ENCODE measurements around the gene UCHL5. TPM values are rescaled to one million over a fixed set of nuclear protein-coding genes. Genes with fewer than 3 reads are reported as not detected.
A peak's percentile ranks its signal among the peaks of the same experiment; 100 is the strongest.

Gene UCHL5
- total and polyA plus RNA-seq, 2 experiments from 2014 or later, result 42.5 to 67.1 TPM

DNA sequence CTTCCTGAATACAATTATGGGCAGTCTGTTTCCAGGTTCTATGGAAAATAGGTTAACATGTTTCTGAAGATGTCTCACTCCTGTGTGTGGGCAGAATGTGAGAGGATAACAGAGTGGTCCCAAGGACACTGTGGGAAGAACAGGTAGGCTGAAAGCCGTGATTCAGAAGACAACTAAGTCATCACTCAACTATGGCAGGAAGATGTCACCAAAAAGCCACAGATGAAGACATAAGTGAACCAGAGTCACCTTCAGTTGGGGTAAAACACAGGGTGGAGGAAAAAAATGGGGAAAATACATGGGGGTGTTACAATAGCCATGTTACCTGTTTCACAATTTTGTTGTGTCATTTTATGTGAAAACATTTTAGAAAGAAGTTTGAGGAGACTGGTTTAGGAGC, 75.1 kb downstream of the UCHL5 start (continued):
- TF ChIP-seq, protein P1, sequence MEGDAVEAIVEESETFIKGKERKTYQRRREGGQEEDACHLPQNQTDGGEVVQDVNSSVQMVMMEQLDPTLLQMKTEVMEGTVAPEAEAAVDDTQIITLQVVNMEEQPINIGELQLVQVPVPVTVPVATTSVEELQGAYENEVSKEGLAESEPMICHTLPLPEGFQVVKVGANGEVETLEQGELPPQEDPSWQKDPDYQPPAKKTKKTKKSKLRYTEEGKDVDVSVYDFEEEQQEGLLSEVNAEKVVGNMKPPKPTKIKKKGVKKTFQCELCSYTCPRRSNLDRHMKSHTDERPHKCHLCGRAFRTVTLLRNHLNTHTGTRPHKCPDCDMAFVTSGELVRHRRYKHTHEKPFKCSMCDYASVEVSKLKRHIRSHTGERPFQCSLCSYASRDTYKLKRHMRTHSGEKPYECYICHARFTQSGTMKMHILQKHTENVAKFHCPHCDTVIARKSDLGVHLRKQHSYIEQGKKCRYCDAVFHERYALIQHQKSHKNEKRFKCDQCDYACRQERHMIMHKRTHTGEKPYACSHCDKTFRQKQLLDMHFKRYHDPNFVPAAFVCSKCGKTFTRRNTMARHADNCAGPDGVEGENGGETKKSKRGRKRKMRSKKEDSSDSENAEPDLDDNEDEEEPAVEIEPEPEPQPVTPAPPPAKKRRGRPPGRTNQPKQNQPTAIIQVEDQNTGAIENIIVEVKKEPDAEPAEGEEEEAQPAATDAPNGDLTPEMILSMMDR (conservative IDR thresholded peaks at IDR 0.05; ENCODE audit: low read depth in 2 of 2), result no peak
- TF ChIP-seq EZH2phosphoT487 (IDR thresholded peaks at IDR 0.05; ENCODE audit: unreplicated experiment), result no peak
- TF ChIP-seq EZH2 (IDR thresholded peaks at IDR 0.05; ENCODE audit: low read depth, unreplicated experiment), result no peak

DNA sequence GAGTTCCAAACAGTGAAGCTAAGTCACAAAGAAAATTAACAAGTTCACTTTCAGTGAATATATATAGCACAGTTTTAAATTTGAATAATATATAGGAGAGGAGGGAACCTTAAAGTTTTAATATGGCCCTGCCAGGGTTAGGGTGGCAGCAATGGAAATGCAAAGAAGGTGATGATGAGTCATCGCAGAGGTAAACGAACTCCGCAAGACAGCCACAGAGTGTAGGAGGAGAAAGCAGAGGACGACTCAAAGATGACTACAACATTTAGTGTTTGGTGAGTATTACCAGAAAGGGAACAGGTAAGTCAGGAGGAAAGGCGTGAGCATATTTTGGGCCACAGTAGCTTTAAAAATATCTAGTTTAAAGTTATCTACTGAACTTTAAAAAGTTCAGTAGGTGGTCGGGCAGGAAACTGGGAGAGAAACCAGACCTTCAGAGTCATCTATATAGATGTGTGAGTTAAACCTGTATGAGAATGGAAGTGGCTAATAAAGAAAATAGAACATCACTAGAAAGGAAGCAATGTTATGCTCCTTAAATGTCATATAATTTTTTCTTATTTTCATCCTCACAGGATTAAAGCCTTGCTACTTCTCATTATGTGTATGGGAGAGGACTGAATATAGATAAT, 75.7 kb downstream of the UCHL5 start:
- DNase-seq (ENCODE audit: low spot score), result no peak
- Histone ChIP-seq H3K4me1 (ENCODE audit: insufficient read depth) (peaks cover 3% of the 10 kb centered on the region; the same call in 1 of the 2 replicates), H3K27ac (ENCODE audit: low read depth) (no peak overlapping the region), H3F3A (replicated peaks; ENCODE audit: low read depth) (no peaks in the 10 kb centered on the region), H3K9me2 (ENCODE audit: insufficient read depth) (no peaks in the 10 kb centered on the region), H3K27me3 (ENCODE audit: insufficient read depth) (no peaks in the 10 kb centered on the region), H3K36me3 (ENCODE audit: insufficient read depth) (no peaks in the 10 kb centered on the region; the same call in 1 of the 2 replicates), H3K4me3 (no peak overlapping the region), H2AFZ (no peak overlapping the region), H3K4me2 (no peak overlapping the region), H4K20me1 (replicated peaks; ENCODE audit: insufficient read depth) (no peaks in the 10 kb centered on the region), H3K79me2 (replicated peaks; ENCODE audit: insufficient read depth) (no peaks in the 10 kb centered on the region)
- no peak overlapping the region for H3K4me3 Mint-ChIP-seq
- H3K9me3 Mint-ChIP-seq, result peaks cover 21% of the 10 kb centered on the region
- peak; percentile 49; the same call in 2 of the 3 replicates for ATAC-seq
- peaks cover 9% of the 10 kb centered on the region for H3K27me3 Mint-ChIP-seq (ENCODE audit: insufficient read depth, low read depth, poor library complexity)
- peaks cover 12% of the 10 kb centered on the region for H3K4me1 Mint-ChIP-seq
- peaks cover 20% of the 10 kb centered on the region for H3K36me3 Mint-ChIP-seq (ENCODE audit: low read depth)
- H3K27ac Mint-ChIP-seq, result peak overlapping the region; percentile 81; the same call in 1 of the 2 replicates
- TF ChIP-seq STAT1 (IDR thresholded peaks at IDR 0.05; ENCODE audit: unreplicated experiment) (no peak), POLR2AphosphoS5 (IDR thresholded peaks at IDR 0.05; ENCODE audit: low read depth) (no peak), ZNF114 (CRISPR knock-in tag; IDR thresholded peaks at IDR 0.05) (no peak), JUNB (IDR thresholded peaks at IDR 0.05; ENCODE audit: unreplicated experiment) (no peak)
- TF ChIP-seq, protein P2, sequence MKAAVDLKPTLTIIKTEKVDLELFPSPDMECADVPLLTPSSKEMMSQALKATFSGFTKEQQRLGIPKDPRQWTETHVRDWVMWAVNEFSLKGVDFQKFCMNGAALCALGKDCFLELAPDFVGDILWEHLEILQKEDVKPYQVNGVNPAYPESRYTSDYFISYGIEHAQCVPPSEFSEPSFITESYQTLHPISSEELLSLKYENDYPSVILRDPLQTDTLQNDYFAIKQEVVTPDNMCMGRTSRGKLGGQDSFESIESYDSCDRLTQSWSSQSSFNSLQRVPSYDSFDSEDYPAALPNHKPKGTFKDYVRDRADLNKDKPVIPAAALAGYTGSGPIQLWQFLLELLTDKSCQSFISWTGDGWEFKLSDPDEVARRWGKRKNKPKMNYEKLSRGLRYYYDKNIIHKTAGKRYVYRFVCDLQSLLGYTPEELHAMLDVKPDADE (IDR thresholded peaks at IDR 0.05), result no peak
- TF ChIP-seq, protein P1 (conservative IDR thresholded peaks at IDR 0.05; ENCODE audit: low read depth in 2 of 2), result no peak
- TF ChIP-seq, protein P3, sequence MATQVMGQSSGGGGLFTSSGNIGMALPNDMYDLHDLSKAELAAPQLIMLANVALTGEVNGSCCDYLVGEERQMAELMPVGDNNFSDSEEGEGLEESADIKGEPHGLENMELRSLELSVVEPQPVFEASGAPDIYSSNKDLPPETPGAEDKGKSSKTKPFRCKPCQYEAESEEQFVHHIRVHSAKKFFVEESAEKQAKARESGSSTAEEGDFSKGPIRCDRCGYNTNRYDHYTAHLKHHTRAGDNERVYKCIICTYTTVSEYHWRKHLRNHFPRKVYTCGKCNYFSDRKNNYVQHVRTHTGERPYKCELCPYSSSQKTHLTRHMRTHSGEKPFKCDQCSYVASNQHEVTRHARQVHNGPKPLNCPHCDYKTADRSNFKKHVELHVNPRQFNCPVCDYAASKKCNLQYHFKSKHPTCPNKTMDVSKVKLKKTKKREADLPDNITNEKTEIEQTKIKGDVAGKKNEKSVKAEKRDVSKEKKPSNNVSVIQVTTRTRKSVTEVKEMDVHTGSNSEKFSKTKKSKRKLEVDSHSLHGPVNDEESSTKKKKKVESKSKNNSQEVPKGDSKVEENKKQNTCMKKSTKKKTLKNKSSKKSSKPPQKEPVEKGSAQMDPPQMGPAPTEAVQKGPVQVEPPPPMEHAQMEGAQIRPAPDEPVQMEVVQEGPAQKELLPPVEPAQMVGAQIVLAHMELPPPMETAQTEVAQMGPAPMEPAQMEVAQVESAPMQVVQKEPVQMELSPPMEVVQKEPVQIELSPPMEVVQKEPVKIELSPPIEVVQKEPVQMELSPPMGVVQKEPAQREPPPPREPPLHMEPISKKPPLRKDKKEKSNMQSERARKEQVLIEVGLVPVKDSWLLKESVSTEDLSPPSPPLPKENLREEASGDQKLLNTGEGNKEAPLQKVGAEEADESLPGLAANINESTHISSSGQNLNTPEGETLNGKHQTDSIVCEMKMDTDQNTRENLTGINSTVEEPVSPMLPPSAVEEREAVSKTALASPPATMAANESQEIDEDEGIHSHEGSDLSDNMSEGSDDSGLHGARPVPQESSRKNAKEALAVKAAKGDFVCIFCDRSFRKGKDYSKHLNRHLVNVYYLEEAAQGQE (IDR thresholded peaks at IDR 0.05; ENCODE audit: unreplicated experiment), result no peak

Data from GM23338 (cell line).